Lower leg skin (tissue), 4 donors: ENCODE data around the gene ITGA11. TPM values are rescaled to one million over a fixed set of nuclear protein-coding genes. Genes with fewer than 3 reads are reported as not detected.

Source experiments
- DNase-seq, 2 donors: peaks; one replicate each; pipeline ENCODE4 v3.0.0-alpha.2; 2019; ENCODE audit warnings: low spot score in 2 of 2
- H3K4me3 ChIP-seq: fragments of 200-600 bp; sonication (generic); 2 replicates; pipeline ENCODE4 v1.5.1; 2017; ENCODE audit warnings: mild to moderate bottlenecking, low read depth; ENCODE audit not compliant: poor library complexity, severe bottlenecking
- CTCF ChIP-seq, 3 donors: fragments of 450-650 bp; IDR thresholded peaks; one replicate each; pipeline ENCODE4 v1.5.1; 2016; ENCODE audit warnings: antibody characterized with exemption in 3 of 3, mild to moderate bottlenecking in 3 of 3, moderate library complexity in 2 of 3
- POLR2A ChIP-seq, 2 donors: fragments of 450-650 bp; IDR thresholded peaks; one replicate each; pipeline ENCODE4 v1.6.1; 2016 to 2017; ENCODE audit warnings: antibody characterized with exemption in 2 of 2, mild to moderate bottlenecking in 1 of 2, moderate library complexity in 1 of 2
- WGBS, 2 donors: methylation state at CpG; one replicate each; pipeline ENCODE4 v1.1.5; 2018; 5-methylcytosine and 5-hydroxymethylcytosine counted together
- intact Hi-C: fragments of 100-400 bp; cut with DNase I; formaldehyde crosslinking; loops from one replicate; pipeline ENCODE4 v1.15.0; 2023; ENCODE audit warnings: low total_unique reads
- total RNA-seq, 4 donors: library from RNA; depleted of rRNA; stranded (reverse); fragments of >200 nt; gene quantifications; one replicate each; pipeline ENCODE4 v1.1.0, GENCODE V29; 2016

Gene ITGA11
- total RNA-seq, 4 donors from 2014 or later = 0.51 to 3.5 (median 2.0) TPM

- H3K4me3 ChIP-seq = no peak overlapping the region
- TF ChIP-seq CTCF (IDR thresholded peaks at IDR 0.05) = no peak
- TF ChIP-seq POLR2A (IDR thresholded peaks at IDR 0.05) = no peak
- intact Hi-C loops = no loop called here
- WGBS, 2 donors = 100% methylated on average over 1 of the region's 1 CpG
- no peak for DNase-seq
Measured at GRCh38 chr15:68440136-68440535, 8.2 kb upstream of the ITGA11 start.

GRCh38 chr15:68439506-68439905, 7.5 kb upstream of the ITGA11 start:
- intact Hi-C loops = no loop called here
- no peak overlapping the region for H3K4me3 ChIP-seq
- peak in 1 of 2 donors; percentile 15 for DNase-seq
- TF ChIP-seq POLR2A (IDR thresholded peaks at IDR 0.05) = no peak
- no peak for TF ChIP-seq CTCF (IDR thresholded peaks at IDR 0.05)
- 87 to 93% methylated on average over 5 of the region's 5 CpGs for WGBS, 2 donors

GRCh38 chr15:68436680-68437079, 4.7 kb upstream of the ITGA11 start:
- intact Hi-C loops = no loop called here
- DNase-seq = no peak
- 96% methylated on average over 1 of the region's 1 CpG for WGBS, 2 donors
- no peak for TF ChIP-seq POLR2A (IDR thresholded peaks at IDR 0.05)
- no peak overlapping the region for H3K4me3 ChIP-seq

- no peak overlapping the region for H3K4me3 ChIP-seq
- TF ChIP-seq POLR2A (IDR thresholded peaks at IDR 0.05) (no peak), CTCF (IDR thresholded peaks at IDR 0.05) (no peak)
- DNase-seq = peak in 1 of 2 donors; percentile 57
- 75 to 87% methylated on average over 3 of the region's 3 CpGs for WGBS, 2 donors
- intact Hi-C loops = no loop called here
Measured at GRCh38 chr15:68435966-68436365, 4.0 kb upstream of the ITGA11 start.

- H3K4me3 ChIP-seq = no peak overlapping the region
- DNase-seq = no peak
- intact Hi-C loops = no loop called here
- TF ChIP-seq POLR2A (IDR thresholded peaks at IDR 0.05) (no peak), CTCF (IDR thresholded peaks at IDR 0.05) (no peak)
- WGBS, 2 donors = 76 to 79% methylated on average over 6 of the region's 6 CpGs
Measured at GRCh38 chr15:68434021-68434420, 2.1 kb upstream of the ITGA11 start.

- peak in 1 of 2 donors; percentile 54 for DNase-seq
- TF ChIP-seq CTCF (IDR thresholded peaks at IDR 0.05) = no peak
- no peak for TF ChIP-seq POLR2A (IDR thresholded peaks at IDR 0.05)
- no peak overlapping the region for H3K4me3 ChIP-seq
- WGBS, 2 donors = 47 to 67% methylated on average over 2 of the region's 2 CpGs
- intact Hi-C loops = no loop called here
Measured at GRCh38 chr15:68433551-68433950, 1.6 kb upstream of the ITGA11 start.
